ENCODE results near the gene SENP1.
"Not testable (repeated sequence)": the region's sequence is repeated elsewhere in the genome, so short reads cannot be mapped to it uniquely, and the experiment has no call there.

The SENP1 gene

GRCh38 chr12:48126953-48127630 is 21.2 kb upstream of the SENP1 start:
- Histone ChIP-seq H3K36me3 (ENCODE audit: insufficient read depth, low read length) (peaks cover 52% of the 10 kb centered on the region), H3K27me3 (ENCODE audit: insufficient read depth, low read length) (no peaks in the 10 kb centered on the region), H3K79me2 (ENCODE audit: control insufficient read depth, insufficient read depth, low read length, unreplicated experiment) (peaks cover 4% of the 10 kb centered on the region), H3K4me3 (ENCODE audit: low read depth, low read length) (no peak overlapping the region), H2AFZ (ENCODE audit: low read length, unreplicated experiment) (no peak overlapping the region), H3K27ac (ENCODE audit: low read depth, low read length) (no peak overlapping the region), H3K4me1 (ENCODE audit: control insufficient read depth, insufficient read depth, low read length, unreplicated experiment) (no peaks in the 10 kb centered on the region)

- Histone ChIP-seq H3K79me2 (ENCODE audit: control insufficient read depth, insufficient read depth, low read length, unreplicated experiment) (peaks cover 15% of the 10 kb centered on the region), H3K36me3 (ENCODE audit: insufficient read depth, low read length) (peaks cover 45% of the 10 kb centered on the region), H2AFZ (ENCODE audit: low read length, unreplicated experiment) (no peak overlapping the region), H3K27me3 (ENCODE audit: insufficient read depth, low read length) (no peaks in the 10 kb centered on the region), H3K27ac (ENCODE audit: low read depth, low read length) (no peak overlapping the region), H3K4me3 (ENCODE audit: low read depth, low read length) (no peak overlapping the region), H3K4me1 (ENCODE audit: control insufficient read depth, insufficient read depth, low read length, unreplicated experiment) (no peaks in the 10 kb centered on the region)
Observed at GRCh38 chr12:48125985-48126384, 20.1 kb upstream of the SENP1 start.

- H3K79me2 ChIP-seq (ENCODE audit: control insufficient read depth, insufficient read depth, low read length, unreplicated experiment): peaks cover 19% of the 10 kb centered on the region
- peaks cover 45% of the 10 kb centered on the region for H3K36me3 ChIP-seq (ENCODE audit: insufficient read depth, low read length)
- not testable (repeated sequence) for H3K4me1 ChIP-seq (ENCODE audit: control insufficient read depth, insufficient read depth, low read length, unreplicated experiment)
Observed at GRCh38 chr12:48125542-48125941, 19.7 kb upstream of the SENP1 start.

GRCh38 chr12:48123169-48123568 is 17.3 kb upstream of the SENP1 start:
- Histone ChIP-seq H3K4me3 (ENCODE audit: low read depth, low read length) (no peak overlapping the region), H3K36me3 (ENCODE audit: insufficient read depth, low read length) (peaks cover 34% of the 10 kb centered on the region), H3K79me2 (ENCODE audit: control insufficient read depth, insufficient read depth, low read length, unreplicated experiment) (peaks cover 27% of the 10 kb centered on the region), H2AFZ (ENCODE audit: low read length, unreplicated experiment) (no peak overlapping the region), H3K4me1 (ENCODE audit: control insufficient read depth, insufficient read depth, low read length, unreplicated experiment) (peaks cover 16% of the 10 kb centered on the region), H3K27ac (ENCODE audit: low read depth, low read length) (no peak overlapping the region), H3K27me3 (ENCODE audit: insufficient read depth, low read length) (no peaks in the 10 kb centered on the region)

More at GRCh38 chr12:48125542-48125941, 19.7 kb upstream of the SENP1 start:
- not testable (repeated sequence) for H3K27me3 ChIP-seq (ENCODE audit: insufficient read depth, low read length); H2AFZ ChIP-seq (ENCODE audit: low read length, unreplicated experiment); H3K4me3 ChIP-seq (ENCODE audit: low read depth, low read length); H3K27ac ChIP-seq (ENCODE audit: low read depth, low read length)

DNA sequence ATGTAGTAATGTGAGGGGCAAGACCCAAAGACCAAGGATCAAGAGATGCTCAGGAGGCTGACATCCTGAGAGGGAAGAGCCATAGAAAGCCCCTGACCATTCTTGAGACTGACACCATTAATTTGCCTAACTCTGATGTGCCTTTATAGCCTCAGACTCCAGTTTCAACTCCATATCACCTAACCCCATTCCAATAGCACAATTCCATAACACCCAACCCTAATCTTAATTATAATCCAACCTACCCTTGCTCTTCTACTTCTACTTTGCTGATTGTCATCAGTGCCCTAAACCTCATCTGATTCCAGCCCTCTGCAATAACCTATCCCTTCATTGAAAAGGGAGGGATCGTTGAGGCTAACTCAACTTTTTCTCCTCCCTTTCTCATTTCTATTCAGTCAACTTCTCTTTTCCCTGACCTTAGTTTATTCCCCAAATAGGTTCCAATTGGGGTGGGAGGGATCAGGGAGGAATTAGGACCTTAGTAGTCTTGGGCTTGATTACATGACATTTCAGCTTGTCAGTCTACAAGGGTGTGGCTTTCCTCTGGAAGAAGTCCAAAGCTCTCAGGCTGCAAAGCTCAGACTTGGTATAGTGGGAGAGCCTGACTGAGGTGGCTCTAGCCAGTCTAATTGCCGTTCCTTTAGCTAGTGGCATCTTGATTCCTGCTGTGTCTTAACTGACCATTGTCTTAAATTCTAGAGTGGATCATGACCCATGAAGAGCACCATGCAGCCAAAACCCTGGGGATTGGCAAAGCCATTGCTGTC is 16.4 kb upstream of the SENP1 start:
- H2AFZ ChIP-seq (ENCODE audit: low read length, unreplicated experiment): no peak overlapping the region
- peaks cover 17% of the 10 kb centered on the region for H3K4me1 ChIP-seq (ENCODE audit: control insufficient read depth, insufficient read depth, low read length, unreplicated experiment)
- peaks cover 28% of the 10 kb centered on the region for H3K36me3 ChIP-seq (ENCODE audit: insufficient read depth, low read length)
- H3K27me3 ChIP-seq (ENCODE audit: insufficient read depth, low read length): no peaks in the 10 kb centered on the region
- no peak overlapping the region for H3K4me3 ChIP-seq (ENCODE audit: low read depth, low read length)
- peaks cover 25% of the 10 kb centered on the region for H3K79me2 ChIP-seq (ENCODE audit: control insufficient read depth, insufficient read depth, low read length, unreplicated experiment)
- H3K27ac ChIP-seq (ENCODE audit: low read depth, low read length): no peak overlapping the region

GRCh38 chr12:48121522-48121921 is 15.6 kb upstream of the SENP1 start:
- H3K27me3 ChIP-seq (ENCODE audit: insufficient read depth, low read length): no peaks in the 10 kb centered on the region
- H3K4me1 ChIP-seq (ENCODE audit: control insufficient read depth, insufficient read depth, low read length, unreplicated experiment): peaks cover 17% of the 10 kb centered on the region
- peaks cover 25% of the 10 kb centered on the region for H3K79me2 ChIP-seq (ENCODE audit: control insufficient read depth, insufficient read depth, low read length, unreplicated experiment)
- peaks cover 23% of the 10 kb centered on the region for H3K36me3 ChIP-seq (ENCODE audit: insufficient read depth, low read length)
- no peak overlapping the region for H2AFZ ChIP-seq (ENCODE audit: low read length, unreplicated experiment)
- no peak overlapping the region for H3K27ac ChIP-seq (ENCODE audit: low read depth, low read length)
- no peak overlapping the region for H3K4me3 ChIP-seq (ENCODE audit: low read depth, low read length)

GRCh38 chr12:48119834-48120195 is 13.9 kb upstream of the SENP1 start:
- Histone ChIP-seq H3K79me2 (ENCODE audit: control insufficient read depth, insufficient read depth, low read length, unreplicated experiment) (peaks cover 25% of the 10 kb centered on the region), H2AFZ (ENCODE audit: low read length, unreplicated experiment) (peak overlapping the region; percentile 72), H3K4me3 (ENCODE audit: low read depth, low read length) (peak overlapping the region; percentile 92), H3K27ac (ENCODE audit: low read depth, low read length) (peak overlapping the region; percentile 23; the same call in 1 of the 2 replicates), H3K4me1 (ENCODE audit: control insufficient read depth, insufficient read depth, low read length, unreplicated experiment) (peaks cover 17% of the 10 kb centered on the region), H3K27me3 (ENCODE audit: insufficient read depth, low read length) (no peaks in the 10 kb centered on the region), H3K36me3 (ENCODE audit: insufficient read depth, low read length) (peaks cover 13% of the 10 kb centered on the region)

DNA sequence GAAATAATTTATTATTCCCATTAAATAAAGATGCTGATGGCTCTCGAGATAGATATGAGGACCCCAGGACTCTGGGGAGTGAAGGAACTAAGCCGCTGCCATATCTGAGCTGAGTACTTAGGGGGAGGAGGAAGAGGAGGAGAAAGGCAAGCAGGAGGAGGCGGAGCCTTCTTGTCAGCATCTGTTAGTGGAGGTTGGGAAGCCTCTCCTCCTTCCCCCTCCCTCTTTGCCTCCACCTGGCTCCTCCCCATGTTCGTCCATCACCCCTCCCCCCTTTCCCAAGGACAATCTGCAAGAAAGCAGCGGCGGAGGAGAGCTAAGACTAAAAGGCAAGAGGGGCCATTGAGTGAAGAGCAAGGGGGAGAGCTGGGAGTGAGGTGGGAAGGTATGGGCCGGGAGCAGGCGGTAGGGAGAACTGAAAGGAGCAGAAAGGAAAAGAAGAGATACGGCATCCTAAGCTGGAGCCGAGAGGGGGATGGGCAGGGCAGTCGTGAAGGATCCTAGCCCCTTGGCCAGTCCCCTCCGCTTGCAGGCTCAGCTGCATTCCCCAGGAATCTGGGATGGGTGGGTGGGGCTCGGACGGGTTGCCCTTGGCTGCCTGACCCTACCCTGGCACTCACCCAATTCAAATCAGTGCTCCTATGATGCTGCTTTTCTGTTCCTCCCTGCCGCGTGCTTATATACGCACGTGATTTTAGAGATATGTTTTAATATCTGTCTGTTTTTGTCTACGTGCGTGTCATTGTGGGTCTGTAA is 13.4 kb upstream of the SENP1 start, which contains the start of gene PFKM:
PFKM (plus strand) TSS at position 287 of the 756 bp plus-strand sequence. CDS start 3,411 bp downstream, outside the sequence.
- Histone ChIP-seq H3K79me2 (ENCODE audit: control insufficient read depth, insufficient read depth, low read length, unreplicated experiment) (peaks cover 25% of the 10 kb centered on the region), H3K36me3 (ENCODE audit: insufficient read depth, low read length) (peaks cover 7% of the 10 kb centered on the region), H2AFZ (ENCODE audit: low read length, unreplicated experiment) (peak within 1 kb of the TSS; percentile 90), H3K4me3 (ENCODE audit: low read depth, low read length) (peak within 1 kb of the TSS; percentile 92), H3K27ac (ENCODE audit: low read depth, low read length) (peak within 1 kb of the TSS; percentile 23; the same call in 1 of the 2 replicates), H3K27me3 (ENCODE audit: insufficient read depth, low read length) (no peaks in the 10 kb centered on the region), H3K4me1 (ENCODE audit: control insufficient read depth, insufficient read depth, low read length, unreplicated experiment) (peaks cover 17% of the 10 kb centered on the region)

- no peaks in the 10 kb centered on the region for H3K27me3 ChIP-seq (ENCODE audit: insufficient read depth, low read length)
- H3K79me2 ChIP-seq (ENCODE audit: control insufficient read depth, insufficient read depth, low read length, unreplicated experiment): peaks cover 25% of the 10 kb centered on the region
- peak overlapping the region; percentile 88 for H2AFZ ChIP-seq (ENCODE audit: low read length, unreplicated experiment)
- peak overlapping the region; percentile 92 for H3K4me3 ChIP-seq (ENCODE audit: low read depth, low read length)
- H3K4me1 ChIP-seq (ENCODE audit: control insufficient read depth, insufficient read depth, low read length, unreplicated experiment): peaks cover 17% of the 10 kb centered on the region
- H3K27ac ChIP-seq (ENCODE audit: low read depth, low read length): no peak overlapping the region
- H3K36me3 ChIP-seq (ENCODE audit: insufficient read depth, low read length): no peaks in the 10 kb centered on the region
Observed at GRCh38 chr12:48118284-48118871, 12.5 kb upstream of the SENP1 start.

DNA sequence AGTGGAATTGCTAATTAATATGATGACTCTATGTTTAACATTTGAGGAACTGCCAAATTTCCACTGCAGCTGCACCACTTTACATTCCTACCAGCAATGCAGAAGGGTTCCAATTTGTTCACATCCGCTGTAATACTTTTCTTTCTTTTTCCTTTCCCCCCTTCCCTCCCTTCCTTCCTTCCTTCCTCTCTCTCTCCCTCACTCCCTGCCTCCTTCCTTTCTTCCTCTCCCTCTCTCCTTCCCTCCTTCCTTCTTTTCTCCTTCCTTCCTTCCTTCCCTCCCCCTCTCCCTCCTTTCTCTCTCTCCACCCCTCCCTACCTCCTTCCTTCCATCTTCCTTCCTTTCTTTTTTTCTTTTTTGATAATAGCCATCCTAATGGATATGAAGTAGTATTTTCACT is 10.1 kb upstream of the SENP1 start:
- H2AFZ ChIP-seq (ENCODE audit: low read length, unreplicated experiment): no peak overlapping the region
- H3K79me2 ChIP-seq (ENCODE audit: control insufficient read depth, insufficient read depth, low read length, unreplicated experiment): peaks cover 14% of the 10 kb centered on the region

More for the DNA sequence above, 10.1 kb upstream of the SENP1 start:
- Histone ChIP-seq H3K36me3 (ENCODE audit: insufficient read depth, low read length) (no peaks in the 10 kb centered on the region), H3K4me3 (ENCODE audit: low read depth, low read length) (no peak overlapping the region), H3K27ac (ENCODE audit: low read depth, low read length) (no peak overlapping the region), H3K4me1 (ENCODE audit: control insufficient read depth, insufficient read depth, low read length, unreplicated experiment) (peaks cover 17% of the 10 kb centered on the region), H3K27me3 (ENCODE audit: insufficient read depth, low read length) (no peaks in the 10 kb centered on the region)
